K562 (cell line): Measurements from ENCODE around the gene LAMTOR1. TPM values are rescaled to one million over a fixed set of nuclear protein-coding genes. Genes with fewer than 3 reads are reported as not detected.

Experiments used
- ESRRB ChIP-seq: fragments of 250-450 bp; sonication (Bioruptor Pico); IDR thresholded peaks from 2 replicates; pipeline ENCODE4 v1.5.0; 2020; ENCODE audit warnings: mild to moderate bottlenecking, moderate library complexity, borderline replicate concordance
- FIP1L1 ChIP-seq: fragments of 200-400 bp; formaldehyde crosslinking; IDR thresholded peaks from 2 replicates; pipeline ENCODE4 v1.6.1; 2018; ENCODE audit warnings: mild to moderate bottlenecking, low read depth, low read length; ENCODE audit not compliant: poor library complexity, severe bottlenecking
- HMG20B ChIP-seq: fragments of 250-450 bp; sonication (Bioruptor Pico); IDR thresholded peaks from 2 replicates; pipeline ENCODE4 v1.5.0; 2021; ENCODE audit warnings: mild to moderate bottlenecking
- HMGN3 ChIP-seq: IDR thresholded peaks from 2 replicates; pipeline ENCODE4 v1.6.1; 2011; ENCODE audit warnings: borderline replicate concordance, low read depth, mild to moderate bottlenecking, mixed read lengths, low read length; ENCODE audit not compliant: insufficient read length; ENCODE audit errors: extremely low read depth
- ILF3 ChIP-seq: fragments of 450-650 bp; IDR thresholded peaks from 2 replicates; pipeline ENCODE4 v1.6.1; 2018; ENCODE audit warnings: antibody characterized with exemption, mild to moderate bottlenecking, moderate library complexity, borderline replicate concordance
- MIER1 ChIP-seq: fragments of 450-650 bp; IDR thresholded peaks from 2 replicates; pipeline ENCODE4 v1.6.1; 2016; ENCODE audit warnings: antibody characterized with exemption, mild to moderate bottlenecking, low read depth
- MTA2 ChIP-seq: fragments of 450-650 bp; IDR thresholded peaks from 2 replicates; pipeline ENCODE4 v1.6.1; 2016; ENCODE audit warnings: low read depth
- NCOA2 ChIP-seq, 2 experiments: fragments of 450-650 bp; IDR thresholded peaks; 2 replicates each; pipeline ENCODE4 v1.6.1; 2018; ENCODE audit warnings: mild to moderate bottlenecking in 2 of 2, moderate library complexity in 1 of 2; ENCODE audit not compliant: partially characterized antibody in 2 of 2
- OTX1 ChIP-seq: fragments of 450-650 bp; formaldehyde crosslinking; IDR thresholded peaks from 2 replicates; pipeline ENCODE4 v1.4.0; 2022; ENCODE audit warnings: mild to moderate bottlenecking
- PCBP2 ChIP-seq: fragments of 200-400 bp; formaldehyde crosslinking; IDR thresholded peaks from 2 replicates; pipeline ENCODE4 v1.6.1; 2018; ENCODE audit warnings: low read length, low read depth, mild to moderate bottlenecking, moderate library complexity; ENCODE audit not compliant: poor library complexity, severe bottlenecking
- PTTG1 ChIP-seq: fragments of 450-650 bp; IDR thresholded peaks from 2 replicates; pipeline ENCODE4 v1.6.1; 2016; ENCODE audit warnings: low read depth, mild to moderate bottlenecking, missing genetic modification characterization, missing compliant biosample characterization
- RBBP5 ChIP-seq: fragments of 200-600 bp; sonication (generic); IDR thresholded peaks from 2 replicates; pipeline ENCODE4 v1.6.1; 2012; ENCODE audit warnings: borderline replicate concordance, mild to moderate bottlenecking, low read length, control low read depth, inconsistent platforms; ENCODE audit not compliant: insufficient read depth, poor library complexity, severe bottlenecking
- SMARCA4 ChIP-seq: fragments of 450-650 bp; IDR thresholded peaks from 2 replicates; pipeline ENCODE4 v1.6.1; 2016
- STAG1 ChIP-seq: sonication (generic); formaldehyde crosslinking; IDR thresholded peaks from 2 replicates; pipeline ENCODE4 v1.5.0; 2020; ENCODE audit warnings: missing genetic modification reagents, borderline replicate concordance
- TEAD2 ChIP-seq: fragments of 450-650 bp; IDR thresholded peaks from 2 replicates; pipeline ENCODE4 v1.6.1; 2016; ENCODE audit warnings: missing genetic modification characterization, control low read depth, missing compliant biosample characterization
- ZBTB49 ChIP-seq: sonication (generic); formaldehyde crosslinking; IDR thresholded peaks from 2 replicates; pipeline ENCODE4 v1.8.0; 2022; ENCODE audit warnings: missing genetic modification reagents, mild to moderate bottlenecking, borderline replicate concordance
- ZFPM2 ChIP-seq: fragments of 250-450 bp; sonication (Bioruptor Pico); IDR thresholded peaks from 2 replicates; pipeline ENCODE4 v1.5.1; 2022; ENCODE audit warnings: mild to moderate bottlenecking
- ZNF212 ChIP-seq: fragments of 450-650 bp; formaldehyde crosslinking; IDR thresholded peaks from 2 replicates; pipeline ENCODE4 v1.4.0; 2020; ENCODE audit warnings: mild to moderate bottlenecking
- ZNF347 ChIP-seq: fragments of 450-650 bp; formaldehyde crosslinking; IDR thresholded peaks from 2 replicates; pipeline ENCODE4 v1.4.0; 2020; ENCODE audit warnings: low read depth, mild to moderate bottlenecking, moderate library complexity
- ZNF512 ChIP-seq: IDR thresholded peaks from 2 replicates; pipeline ENCODE4 v1.6.1; 2016; ENCODE audit warnings: missing genetic modification characterization, missing compliant biosample characterization
- ZNF644 ChIP-seq: fragments of 200-800 bp; sonication (Bioruptor generic); IDR thresholded peaks from 2 replicates; pipeline ENCODE4 v1.6.1; 2016; ENCODE audit warnings: low read depth, missing genetic modification characterization, missing compliant biosample characterization
- ZNF778 ChIP-seq: fragments of 450-650 bp; formaldehyde crosslinking; IDR thresholded peaks from 2 replicates; pipeline ENCODE4 v1.4.0; 2020; ENCODE audit warnings: mild to moderate bottlenecking, moderate library complexity
- ZSCAN29 ChIP-seq: fragments of 450-650 bp; IDR thresholded peaks from 2 replicates; pipeline ENCODE4 v1.6.1; 2017
- polyA plus RNA-seq, 8 experiments: library from polyadenylated mRNA; depleted of rRNA in 4 of 8; stranded (reverse) in 5 of 8; unstranded in 3 of 8; fragments of >200 nt; fragmentation: Nextera tagmentation in 2 of 8; fragmentation: Illumina TruSeq in 1 of 8; extraction: Ambion mirVana in 2 of 8; extraction: Trizol in 1 of 8; gene quantifications; 2 replicates each; pipeline versions ENCODE4 v1.2.1 to v1.2.3, GENCODE V29; 2011 to 2014; ENCODE audit warnings: inconsistent platforms in 1 of 8, missing spikeins in 1 of 8
- total RNA-seq, 7 experiments: library from RNA; depleted of rRNA in 6 of 7; stranded (reverse); fragments of >200 nt in 6 of 7; fragmentation: Illumina TruSeq in 2 of 7; extraction: Trizol in 2 of 7; gene quantifications; 2 replicates each; pipeline versions ENCODE4 v1.2.1 to v1.2.3, GENCODE V29; 2011 to 2021; ENCODE audit warnings: low replicate concordance in 1 of 7

The LAMTOR1 gene
- total and polyA plus RNA-seq, 9 of the 15 experiments (the other 6 are each of a cell fraction or from before 2014, with no cell fraction given): 62.6 to 104 (median 85.3) TPM

- TF ChIP-seq ZBTB49 (CRISPR knock-in tag) (no peak; the same call in 1 of the 2 replicates), TEAD2 (tag) (no peak), STAG1 (CRISPR knock-in tag) (no peak), MIER1 (no peak), PTTG1 (tag) (no peak), SMARCA4 (no peak), OTX1 (CRISPR knock-in tag) (0 out of 2 replicates have a peak, but pooled peaks have one; percentile 65), MTA2 (no peak), ILF3 (no peak), ZFPM2 (CRISPR knock-in tag) (no peak), NCOA2 (IDR thresholded peaks at IDR 0.05; ENCODE audit: partially characterized antibody in 2 of 2) (no peak), ZNF512 (tag) (no peak), ZNF778 (CRISPR knock-in tag) (no peak), HMG20B (no peak), FIP1L1 (peak; percentile 51), HMGN3 (peak; percentile 70), ESRRB (CRISPR knock-in tag) (no peak), PCBP2 (no peak), ZSCAN29 (no peak), ZNF347 (CRISPR knock-in tag) (no peak), ZNF212 (CRISPR knock-in tag) (no peak), ZNF644 (tag) (peak; percentile 19; the same call in 1 of the 2 replicates), RBBP5 (peak; percentile 85)
Observed at GRCh38 chr11:72102946-72103753, at the start of gene LAMTOR1 (continued).
